ENCODE data around the gene LRRTM2.

DNA sequence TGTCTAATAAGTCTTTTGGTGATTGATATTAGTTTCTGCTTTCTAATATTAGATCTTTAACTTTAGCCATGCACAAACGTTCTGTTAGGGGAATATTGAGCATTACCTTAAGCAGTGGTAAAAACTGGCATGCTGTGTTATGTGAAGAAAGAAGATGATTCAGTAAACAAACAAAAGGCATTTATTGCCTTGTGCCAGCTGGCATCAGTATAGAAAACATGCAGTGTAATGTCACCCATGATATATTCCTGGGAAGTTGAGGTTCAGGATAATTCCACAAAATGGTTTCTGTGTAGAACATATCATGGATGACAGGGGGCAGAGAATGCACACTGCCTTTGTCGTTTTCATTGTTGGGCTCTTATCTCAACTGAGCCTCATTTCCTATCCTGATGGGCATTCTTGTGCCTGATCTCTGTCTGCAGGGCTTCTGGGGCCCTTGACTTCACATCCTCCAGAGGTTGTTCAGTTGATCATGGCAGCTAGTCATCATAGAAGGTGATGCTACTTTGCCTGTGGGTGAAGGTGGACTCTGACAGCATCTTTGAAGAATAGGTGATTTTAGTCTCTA is 24.2 kb downstream of the LRRTM2 start:
- TF ChIP-seq, protein P1, sequence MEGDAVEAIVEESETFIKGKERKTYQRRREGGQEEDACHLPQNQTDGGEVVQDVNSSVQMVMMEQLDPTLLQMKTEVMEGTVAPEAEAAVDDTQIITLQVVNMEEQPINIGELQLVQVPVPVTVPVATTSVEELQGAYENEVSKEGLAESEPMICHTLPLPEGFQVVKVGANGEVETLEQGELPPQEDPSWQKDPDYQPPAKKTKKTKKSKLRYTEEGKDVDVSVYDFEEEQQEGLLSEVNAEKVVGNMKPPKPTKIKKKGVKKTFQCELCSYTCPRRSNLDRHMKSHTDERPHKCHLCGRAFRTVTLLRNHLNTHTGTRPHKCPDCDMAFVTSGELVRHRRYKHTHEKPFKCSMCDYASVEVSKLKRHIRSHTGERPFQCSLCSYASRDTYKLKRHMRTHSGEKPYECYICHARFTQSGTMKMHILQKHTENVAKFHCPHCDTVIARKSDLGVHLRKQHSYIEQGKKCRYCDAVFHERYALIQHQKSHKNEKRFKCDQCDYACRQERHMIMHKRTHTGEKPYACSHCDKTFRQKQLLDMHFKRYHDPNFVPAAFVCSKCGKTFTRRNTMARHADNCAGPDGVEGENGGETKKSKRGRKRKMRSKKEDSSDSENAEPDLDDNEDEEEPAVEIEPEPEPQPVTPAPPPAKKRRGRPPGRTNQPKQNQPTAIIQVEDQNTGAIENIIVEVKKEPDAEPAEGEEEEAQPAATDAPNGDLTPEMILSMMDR (IDR thresholded peaks at IDR 0.05): no peak
- no peak for TF ChIP-seq POLR2A (IDR thresholded peaks at IDR 0.05; ENCODE audit: low read depth)

All from esophagus muscularis mucosa (tissue), 3 donors.